Endothelial cell of umbilical vein (primary cell): ENCODE results near the gene RFX2. TPM values are rescaled to one million over a fixed set of nuclear protein-coding genes. Genes with fewer than 3 reads are reported as not detected.

ENCODE experiments used
- BruUV-seq: library from RNA; stranded (reverse); fragments of 400-500 nt; replicated peaks from 2 replicates; lab custom pipeline; 2021; lab: Mats Ljungman, UMichigan
- CTCF ChIA-PET: fragments of 300-600, 350-600 bp; sonication (Branson Sonifier 250); formaldehyde crosslinking; loops from one replicate; lab custom pipeline; 2021; ENCODE audit warnings: antibody characterized with exemption, inconsistent platforms; lab: Charles Lee
- POLR2A ChIA-PET: fragments of 300-600, 350-600 bp; sonication (Branson Sonifier 250); formaldehyde crosslinking; loops from one replicate; lab custom pipeline; 2021; ENCODE audit warnings: antibody characterized with exemption, inconsistent platforms; lab: Charles Lee
- DNase-seq: peaks from one replicate; pipeline ENCODE4 v3.0.0-alpha.2; 2011; ENCODE audit warnings: low read depth, low spot score
- FAIRE-seq: peaks from 2 replicates; lab custom pipeline; 2011; peaks lifted over from hg19 to GRCh38; lab: Jason Lieb, UNC
- H2AFZ ChIP-seq: 2 replicates; pipeline ENCODE4 v1.6.0; 2012; ENCODE audit warnings: low read depth, low read length, control low read depth, inconsistent platforms
- H3K27ac ChIP-seq: 2 replicates; pipeline ENCODE4 v1.5.1; 2011; ENCODE audit warnings: low read depth, mild to moderate bottlenecking, control low read depth, low read length, moderate library complexity; ENCODE audit not compliant: insufficient read depth
- H3K27me3 ChIP-seq, 2 experiments: 2 replicates each; pipeline versions ENCODE4 v1.6.0 to v1.6.1; 2011; ENCODE audit warnings: low read length in 2 of 2, mixed read lengths in 1 of 2; ENCODE audit not compliant: control insufficient read depth in 2 of 2, insufficient read depth in 2 of 2
- H3K36me3 ChIP-seq, 2 experiments: 2 replicates in 1 of 2; 3 replicates in 1 of 2; pipeline ENCODE4 v1.5.1; 2011; ENCODE audit warnings: low read length in 2 of 2, mild to moderate bottlenecking in 1 of 2, moderate library complexity in 1 of 2; ENCODE audit not compliant: control insufficient read depth in 2 of 2, insufficient read depth in 2 of 2; ENCODE audit errors: extremely low read depth in 1 of 2
- H3K4me1 ChIP-seq: 3 replicates; pipeline ENCODE4 v1.5.1; 2011; ENCODE audit warnings: mild to moderate bottlenecking, low read length; ENCODE audit not compliant: control insufficient read depth, insufficient read depth; ENCODE audit errors: extremely low read depth
- H3K4me2 ChIP-seq: 2 replicates; pipeline ENCODE4 v1.6.1; 2011; ENCODE audit warnings: low read length, control low read depth, mixed read lengths; ENCODE audit not compliant: insufficient read depth
- H3K4me3 ChIP-seq, 3 experiments: fragments of 200-600 bp in 1 of 3; sonication (generic), shearing (Covaris generic) in 1 of 3; replicated peaks in 1 of 3; 2 replicates each; pipeline ENCODE4 v1.5.1; 2011 to 2016; ENCODE audit warnings: control low read depth in 3 of 3, low read length in 3 of 3, mild to moderate bottlenecking in 2 of 3, inconsistent platforms in 1 of 3, low read depth in 1 of 3, moderate library complexity in 1 of 3; ENCODE audit not compliant: insufficient read depth in 1 of 3
- H3K79me2 ChIP-seq: 2 replicates; pipeline ENCODE4 v1.6.0; 2012; ENCODE audit warnings: low read length, inconsistent platforms; ENCODE audit not compliant: control insufficient read depth, insufficient read depth
- H3K9ac ChIP-seq: replicated peaks from 2 replicates; pipeline ENCODE3; 2011; ENCODE audit warnings: low read length, control low read depth; ENCODE audit not compliant: insufficient read depth; ENCODE audit errors: extremely low read depth
- H3K9me1 ChIP-seq: replicated peaks from 3 replicates; pipeline ENCODE4 v1.6.0; 2011; ENCODE audit warnings: mild to moderate bottlenecking, low read length; ENCODE audit not compliant: control insufficient read depth, insufficient read depth; ENCODE audit errors: extremely low read depth
- H3K9me3 ChIP-seq: replicated peaks from 2 replicates; pipeline ENCODE4 v1.5.1; 2012; ENCODE audit warnings: low read length, inconsistent platforms; ENCODE audit not compliant: control insufficient read depth, insufficient read depth
- H4K20me1 ChIP-seq: replicated peaks from 2 replicates; pipeline ENCODE3; 2011; ENCODE audit warnings: mild to moderate bottlenecking, low read length; ENCODE audit not compliant: control insufficient read depth, insufficient read depth; ENCODE audit errors: extremely low read depth
- EZH2 ChIP-seq: IDR thresholded peaks from 2 replicates; pipeline ENCODE4 v1.6.1; 2012; ENCODE audit warnings: borderline replicate concordance, low read depth, mild to moderate bottlenecking, moderate library complexity, low read length, inconsistent platforms; ENCODE audit not compliant: severe bottlenecking
- FOS ChIP-seq: IDR thresholded peaks from 2 replicates; pipeline ENCODE4 v1.6.1; 2011; ENCODE audit warnings: mild to moderate bottlenecking, low read length, moderate library complexity, borderline replicate concordance; ENCODE audit not compliant: insufficient read depth
- GATA2 ChIP-seq: IDR thresholded peaks from 2 replicates; pipeline ENCODE4 v1.7.0; 2011; ENCODE audit warnings: low read depth, mild to moderate bottlenecking, moderate library complexity, mixed read lengths, low read length; ENCODE audit not compliant: insufficient read length, insufficient read depth
- JUN ChIP-seq: IDR thresholded peaks from 2 replicates; pipeline ENCODE4 v1.6.1; 2011; ENCODE audit warnings: borderline replicate concordance, low read depth; ENCODE audit not compliant: insufficient read length, insufficient read depth
- MYC ChIP-seq: IDR thresholded peaks from one replicate; pipeline ENCODE4 v1.6.1; 2011; ENCODE audit warnings: mild to moderate bottlenecking, low read depth, low read length
- POLR2A ChIP-seq: IDR thresholded peaks from 2 replicates; pipeline ENCODE4 v1.6.1; 2012; ENCODE audit warnings: low read depth, mild to moderate bottlenecking, control low read depth, low read length
- POLR2AphosphoS5 ChIP-seq: IDR thresholded peaks from 2 replicates; pipeline ENCODE4 v1.6.1; 2012; ENCODE audit warnings: low read depth, mild to moderate bottlenecking, control low read depth, low read length, moderate library complexity; ENCODE audit not compliant: insufficient read depth
- dilution Hi-C: fragments of 300-500 bp; cut with MboI; formaldehyde crosslinking; loops from one replicate; pipeline ENCODE4 v1.15.0; 2019; ENCODE audit warnings: low sequenced_read_pairs; ENCODE audit not compliant: extremely low pct_ligation_motif_present
- intact Hi-C: fragments of 100-400 bp; cut with micrococcal nuclease; formaldehyde crosslinking; loops from one replicate; pipeline ENCODE4 v1.10.0; 2022
- polyA plus RNA-seq, 4 experiments: library from polyadenylated mRNA; depleted of rRNA in 3 of 4; stranded (reverse) in 3 of 4; unstranded in 1 of 4; fragments of >200 nt; gene quantifications; 2 replicates each; pipeline versions ENCODE4 v1.2.1 to v1.2.3, GENCODE V29; 2011 to 2012; ENCODE audit warnings: missing spikeins in 1 of 4
- total RNA-seq: library from RNA; stranded (reverse); gene quantifications from 2 replicates; pipeline ENCODE4 v1.2.3, GENCODE V29; 2021
- TF ChIP-seq, protein P1 (sequence below): IDR thresholded peaks from 2 replicates; pipeline ENCODE4 v1.6.1; 2011; ENCODE audit not compliant: insufficient read depth, insufficient read length
- TF ChIP-seq, protein P2 (sequence below), 2 donors: IDR thresholded peaks; 1 replicate in 1 of 2; 2 replicates in 1 of 2; pipeline ENCODE4 v1.5.1; 2011; ENCODE audit warnings: low read length in 2 of 2, mild to moderate bottlenecking in 2 of 2, moderate library complexity in 2 of 2, control low read depth in 1 of 2, inconsistent platforms in 1 of 2, low read depth in 1 of 2; ENCODE audit not compliant: insufficient read depth in 1 of 2; ENCODE audit errors: extremely low read depth in 1 of 2

The RFX2 gene
- total and polyA plus RNA-seq, 2 donors (not counting 3 experiments of a cell fraction or from before 2014, with no cell fraction given): 16.1 to 19.0 TPM

DNA sequence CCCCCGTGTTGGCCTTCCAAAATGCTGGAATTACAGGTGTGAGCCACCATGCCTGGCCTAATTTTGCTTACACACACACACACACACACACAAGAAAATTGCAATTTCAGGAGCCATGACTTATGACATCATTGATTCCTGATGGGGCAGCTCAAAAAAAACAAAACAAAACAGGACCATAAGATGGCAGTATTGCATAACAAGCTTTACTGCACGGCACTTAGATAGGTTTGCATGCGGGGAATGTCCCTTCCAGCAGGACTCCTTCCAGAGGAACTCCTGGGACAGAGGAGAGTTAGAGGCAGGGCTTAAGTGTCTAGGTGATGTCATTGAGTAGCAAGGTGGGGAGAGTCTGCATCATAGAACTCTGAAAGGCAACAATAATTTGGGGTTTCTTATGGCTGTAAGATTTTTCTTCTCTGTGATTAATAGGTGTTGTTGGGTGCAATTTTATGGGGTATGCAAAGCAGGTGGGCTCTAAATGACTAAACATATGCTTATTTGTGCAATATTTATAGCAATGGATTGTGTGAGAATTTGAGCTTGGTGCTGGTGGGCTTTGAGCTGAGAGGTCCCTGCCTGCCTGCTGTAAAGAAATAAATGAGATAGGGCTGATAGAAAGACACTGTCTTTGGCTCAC is 16.2 kb upstream of the RFX2 start:
- H3K27ac ChIP-seq: no peak overlapping the region
- H4K20me1 ChIP-seq: no peaks in the 10 kb centered on the region
- TF ChIP-seq GATA2: no peak
- no peak for TF ChIP-seq MYC
- no peak for TF ChIP-seq POLR2AphosphoS5
- TF ChIP-seq, protein P1, sequence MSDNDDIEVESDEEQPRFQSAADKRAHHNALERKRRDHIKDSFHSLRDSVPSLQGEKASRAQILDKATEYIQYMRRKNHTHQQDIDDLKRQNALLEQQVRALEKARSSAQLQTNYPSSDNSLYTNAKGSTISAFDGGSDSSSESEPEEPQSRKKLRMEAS: no peak
- TF ChIP-seq EZH2: no peak
- no peak for TF ChIP-seq POLR2A
- TF ChIP-seq JUN: peak; percentile 39
- no peak for TF ChIP-seq FOS
- TF ChIP-seq, protein P2, sequence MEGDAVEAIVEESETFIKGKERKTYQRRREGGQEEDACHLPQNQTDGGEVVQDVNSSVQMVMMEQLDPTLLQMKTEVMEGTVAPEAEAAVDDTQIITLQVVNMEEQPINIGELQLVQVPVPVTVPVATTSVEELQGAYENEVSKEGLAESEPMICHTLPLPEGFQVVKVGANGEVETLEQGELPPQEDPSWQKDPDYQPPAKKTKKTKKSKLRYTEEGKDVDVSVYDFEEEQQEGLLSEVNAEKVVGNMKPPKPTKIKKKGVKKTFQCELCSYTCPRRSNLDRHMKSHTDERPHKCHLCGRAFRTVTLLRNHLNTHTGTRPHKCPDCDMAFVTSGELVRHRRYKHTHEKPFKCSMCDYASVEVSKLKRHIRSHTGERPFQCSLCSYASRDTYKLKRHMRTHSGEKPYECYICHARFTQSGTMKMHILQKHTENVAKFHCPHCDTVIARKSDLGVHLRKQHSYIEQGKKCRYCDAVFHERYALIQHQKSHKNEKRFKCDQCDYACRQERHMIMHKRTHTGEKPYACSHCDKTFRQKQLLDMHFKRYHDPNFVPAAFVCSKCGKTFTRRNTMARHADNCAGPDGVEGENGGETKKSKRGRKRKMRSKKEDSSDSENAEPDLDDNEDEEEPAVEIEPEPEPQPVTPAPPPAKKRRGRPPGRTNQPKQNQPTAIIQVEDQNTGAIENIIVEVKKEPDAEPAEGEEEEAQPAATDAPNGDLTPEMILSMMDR (IDR thresholded peaks at IDR 0.05; ENCODE audit: extremely low read depth in 1 of 2, insufficient read depth in 1 of 2, low read depth in 1 of 2, low read length in 2 of 2): peak; percentile 32 to 38
- H3K9me1 ChIP-seq: no peaks in the 10 kb centered on the region
- POLR2A ChIA-PET: interaction anchor here (0.9 to 1.4 kb wide), 2 partner anchors 15 to 64 kb away, joined by 3 to 4 read pairs; no protein-coding TSS in a partner anchor
- intact Hi-C loops: loop anchor here (1.0 kb wide), 3 partner anchors 40 to 390 kb away; no protein-coding TSS in a partner anchor
- H3K36me3 ChIP-seq: no peaks in the 10 kb centered on the region
- CTCF ChIA-PET: interaction anchor here (0.5 to 5.9 kb wide), 60 partner anchors 12 to 973 kb away, joined by 3 to 340 read pairs (median 6); partner anchors contain the start of genes ACER1 and CLPP
- peak; percentile 96 for FAIRE-seq
- no peak overlapping the region for H3K4me2 ChIP-seq
- no peaks in the 10 kb centered on the region for H3K27me3 ChIP-seq
- no peaks in the 10 kb centered on the region for H3K4me1 ChIP-seq
- no peaks in the 10 kb centered on the region for H3K79me2 ChIP-seq
- H3K4me3 ChIP-seq: no peak overlapping the region
- dilution Hi-C loops: loop anchor here (25.0 kb wide), 1 partner anchor 89 kb away; no protein-coding TSS in a partner anchor
- H3K9me3 ChIP-seq: no peaks in the 10 kb centered on the region
- BruUV-seq: no TSS peak
- no peak overlapping the region for H3K9ac ChIP-seq
- DNase-seq: peak; percentile 75
- no peak overlapping the region for H2AFZ ChIP-seq
